Glutamatergic neuron (in vitro differentiated cells): ENCODE measurements around the gene PLAC1. TPM values are rescaled to one million over a fixed set of nuclear protein-coding genes. Genes with fewer than 3 reads are reported as not detected.

Experiments
- DNase-seq: peaks from one replicate; pipeline ENCODE4 v3.0.0; 2022
- H3K27ac Mint-ChIP-seq: one replicate; pipeline ENCODE4 v1.8.0; 2020; ENCODE audit warnings: mild to moderate bottlenecking, mixed read lengths, inconsistent platforms; ENCODE audit not compliant: unreplicated experiment
- H3K27me3 Mint-ChIP-seq: one replicate; pipeline ENCODE4 v1.8.0; 2020; ENCODE audit warnings: mild to moderate bottlenecking, moderate library complexity, mixed read lengths, inconsistent platforms; ENCODE audit not compliant: unreplicated experiment
- H3K36me3 Mint-ChIP-seq: one replicate; pipeline ENCODE4 v1.8.0; 2020; ENCODE audit warnings: mild to moderate bottlenecking, mixed read lengths, inconsistent platforms; ENCODE audit not compliant: unreplicated experiment
- H3K4me1 Mint-ChIP-seq: one replicate; pipeline ENCODE4 v1.8.0; 2020; ENCODE audit warnings: mild to moderate bottlenecking, low read depth, mixed read lengths, inconsistent platforms; ENCODE audit not compliant: unreplicated experiment
- H3K4me3 Mint-ChIP-seq: one replicate; pipeline ENCODE4 v1.8.0; 2020; ENCODE audit warnings: mild to moderate bottlenecking, mixed read lengths, inconsistent platforms; ENCODE audit not compliant: unreplicated experiment
- H3K9me3 Mint-ChIP-seq: one replicate; pipeline ENCODE4 v1.8.0; 2020; ENCODE audit warnings: mild to moderate bottlenecking, moderate library complexity, mixed read lengths, inconsistent platforms; ENCODE audit not compliant: unreplicated experiment
- total RNA-seq: library from RNA; stranded (reverse); fragmentation: NEBNext Ultra II Directional; extraction: Animal tissue kit (Norgen Biotek cat#: 25700); gene quantifications from one replicate; pipeline ENCODE4 v1.2.1, GENCODE V29; 2021; ENCODE audit not compliant: unreplicated experiment
- TF ChIP-seq, protein P1 (sequence below): fragments of 200-600 bp; sonication (generic); IDR thresholded peaks from one replicate; pipeline ENCODE4 v1.5.0; 2021; ENCODE audit not compliant: partially characterized antibody, unreplicated experiment

The PLAC1 gene
- total RNA-seq, 1 donor from 2014 or later: not detected

DNA sequence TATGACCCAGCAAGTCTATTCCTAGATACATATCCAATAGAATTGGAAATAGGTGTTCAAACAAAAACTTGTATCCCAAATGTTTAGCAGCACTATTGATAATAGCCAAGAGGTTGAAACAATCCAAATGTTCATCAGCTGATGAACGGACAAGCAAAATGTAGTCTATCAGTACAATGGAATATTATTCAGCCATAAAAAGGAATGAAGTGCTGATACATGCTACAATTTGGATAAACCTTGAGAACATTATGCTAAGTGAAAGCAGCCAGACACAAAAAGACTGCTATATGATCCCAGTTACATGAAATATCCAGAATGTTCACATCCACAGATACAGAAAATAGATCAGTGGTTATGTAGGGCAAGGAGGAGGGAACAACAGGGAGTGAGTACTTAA is 50.1 kb downstream of the PLAC1 start:
- DNase-seq: no peak
- H3K36me3 Mint-ChIP-seq: no peaks in the 10 kb centered on the region
- TF ChIP-seq, protein P1, sequence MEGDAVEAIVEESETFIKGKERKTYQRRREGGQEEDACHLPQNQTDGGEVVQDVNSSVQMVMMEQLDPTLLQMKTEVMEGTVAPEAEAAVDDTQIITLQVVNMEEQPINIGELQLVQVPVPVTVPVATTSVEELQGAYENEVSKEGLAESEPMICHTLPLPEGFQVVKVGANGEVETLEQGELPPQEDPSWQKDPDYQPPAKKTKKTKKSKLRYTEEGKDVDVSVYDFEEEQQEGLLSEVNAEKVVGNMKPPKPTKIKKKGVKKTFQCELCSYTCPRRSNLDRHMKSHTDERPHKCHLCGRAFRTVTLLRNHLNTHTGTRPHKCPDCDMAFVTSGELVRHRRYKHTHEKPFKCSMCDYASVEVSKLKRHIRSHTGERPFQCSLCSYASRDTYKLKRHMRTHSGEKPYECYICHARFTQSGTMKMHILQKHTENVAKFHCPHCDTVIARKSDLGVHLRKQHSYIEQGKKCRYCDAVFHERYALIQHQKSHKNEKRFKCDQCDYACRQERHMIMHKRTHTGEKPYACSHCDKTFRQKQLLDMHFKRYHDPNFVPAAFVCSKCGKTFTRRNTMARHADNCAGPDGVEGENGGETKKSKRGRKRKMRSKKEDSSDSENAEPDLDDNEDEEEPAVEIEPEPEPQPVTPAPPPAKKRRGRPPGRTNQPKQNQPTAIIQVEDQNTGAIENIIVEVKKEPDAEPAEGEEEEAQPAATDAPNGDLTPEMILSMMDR: no peak
- H3K27ac Mint-ChIP-seq: no peak overlapping the region
- no peaks in the 10 kb centered on the region for H3K9me3 Mint-ChIP-seq
- H3K27me3 Mint-ChIP-seq: no peaks in the 10 kb centered on the region
- H3K4me1 Mint-ChIP-seq: no peaks in the 10 kb centered on the region
- H3K4me3 Mint-ChIP-seq: no peak overlapping the region

DNA sequence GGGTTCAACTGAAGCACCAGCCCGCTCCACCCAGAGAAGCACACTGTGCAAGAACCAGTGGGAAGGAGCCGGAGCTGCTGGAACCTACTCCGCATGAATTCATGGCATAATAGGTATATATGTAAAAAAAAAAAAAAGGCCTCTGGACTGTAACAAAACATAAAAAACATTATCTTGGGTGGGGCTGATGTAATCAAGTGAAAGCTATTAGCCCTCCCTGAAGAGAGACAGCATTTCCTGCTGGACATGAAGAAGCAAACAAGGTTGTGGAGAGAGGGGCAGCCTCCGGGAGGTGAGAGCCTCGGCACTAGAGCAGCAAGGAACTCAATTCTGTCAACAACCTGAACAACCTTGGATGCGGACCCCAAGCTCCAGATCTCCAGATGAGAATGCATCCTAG is 50.7 kb downstream of the PLAC1 start:
- Mint-ChIP-seq H3K36me3 (no peaks in the 10 kb centered on the region), H3K4me3 (no peak overlapping the region), H3K27me3 (no peaks in the 10 kb centered on the region), H3K4me1 (no peaks in the 10 kb centered on the region), H3K9me3 (no peaks in the 10 kb centered on the region), H3K27ac (no peak overlapping the region)
- no peak for DNase-seq
- TF ChIP-seq, protein P1: no peak

DNA sequence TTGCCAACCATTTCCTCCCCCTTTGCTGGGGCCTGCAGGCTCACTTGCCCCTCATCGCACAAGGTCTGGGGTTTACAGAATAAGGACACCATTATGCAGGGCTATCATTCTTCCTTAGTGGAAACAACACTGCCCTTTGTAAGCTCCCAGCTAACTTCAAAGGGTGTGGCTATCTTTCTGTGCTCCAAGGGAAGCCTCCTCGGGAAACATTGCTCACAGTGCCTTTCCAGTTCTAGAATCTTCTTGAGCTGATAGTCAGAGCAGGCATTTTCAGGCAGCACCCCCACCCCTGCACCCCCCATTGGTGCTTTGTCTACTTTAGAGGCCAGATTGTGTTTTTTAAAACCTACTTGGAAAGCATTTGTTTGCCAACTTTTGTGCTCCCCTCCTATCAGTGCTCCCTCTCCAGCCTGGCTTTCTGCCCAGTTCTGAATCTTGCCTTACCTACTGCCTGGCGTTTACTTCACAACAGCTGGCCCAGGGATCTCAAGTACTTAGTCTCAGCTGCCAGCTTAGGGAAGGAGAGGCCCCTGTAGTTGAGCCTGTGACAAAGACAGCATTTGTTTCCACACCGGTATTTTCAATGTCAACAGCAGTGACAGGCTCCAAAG is 53.5 kb downstream of the PLAC1 start:
- H3K36me3 Mint-ChIP-seq: no peaks in the 10 kb centered on the region
- no peaks in the 10 kb centered on the region for H3K27me3 Mint-ChIP-seq
- TF ChIP-seq, protein P1: no peak
- H3K4me3 Mint-ChIP-seq: no peak overlapping the region
- H3K27ac Mint-ChIP-seq: no peak overlapping the region
- H3K4me1 Mint-ChIP-seq: no peaks in the 10 kb centered on the region
- H3K9me3 Mint-ChIP-seq: no peaks in the 10 kb centered on the region
- no peak for DNase-seq

DNA sequence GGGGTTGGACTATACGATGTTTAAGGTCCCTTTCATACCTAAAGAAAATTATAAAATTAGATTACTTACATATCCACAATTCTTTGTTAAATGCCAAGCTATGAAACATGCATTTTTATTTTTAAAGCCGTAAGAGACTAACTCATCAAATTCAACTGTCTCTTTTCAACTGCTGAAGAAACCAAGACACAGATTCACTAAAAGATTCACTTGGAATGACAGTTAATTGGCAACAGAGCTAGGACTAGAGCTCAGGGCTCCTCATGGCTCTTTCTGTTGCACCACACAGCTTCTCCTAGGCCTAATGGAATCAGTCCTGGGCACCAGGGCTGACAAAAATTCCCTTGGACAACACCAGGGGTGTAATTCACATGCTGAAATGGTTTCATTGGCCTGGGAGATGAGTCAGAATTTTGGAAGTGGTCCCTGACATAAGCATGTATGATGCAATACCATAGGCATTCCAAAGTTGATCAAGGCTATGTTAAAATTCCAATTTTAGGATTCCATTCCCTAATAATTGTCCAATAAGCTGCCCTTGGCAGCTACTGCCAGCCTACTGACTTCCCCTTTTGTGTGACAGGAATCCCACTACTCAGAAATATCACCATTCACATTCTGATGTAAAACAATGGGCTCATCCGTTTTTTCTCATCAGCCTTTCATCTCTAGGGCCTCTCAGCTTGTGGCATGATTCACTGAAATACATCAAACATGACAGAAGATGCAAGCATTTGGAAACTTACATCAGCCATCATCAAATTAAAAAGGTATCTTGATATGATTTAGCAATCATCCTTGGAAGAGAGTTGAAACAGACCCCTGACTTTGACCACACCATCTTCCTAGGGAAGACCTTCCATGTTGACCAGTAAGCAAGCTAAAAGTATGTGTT is 54.2 kb downstream of the PLAC1 start:
- Mint-ChIP-seq H3K36me3 (no peaks in the 10 kb centered on the region), H3K9me3 (no peaks in the 10 kb centered on the region), H3K27me3 (no peaks in the 10 kb centered on the region), H3K27ac (no peak overlapping the region), H3K4me1 (no peaks in the 10 kb centered on the region), H3K4me3 (no peak overlapping the region)
- no peak for DNase-seq
- TF ChIP-seq, protein P1: no peak

DNA sequence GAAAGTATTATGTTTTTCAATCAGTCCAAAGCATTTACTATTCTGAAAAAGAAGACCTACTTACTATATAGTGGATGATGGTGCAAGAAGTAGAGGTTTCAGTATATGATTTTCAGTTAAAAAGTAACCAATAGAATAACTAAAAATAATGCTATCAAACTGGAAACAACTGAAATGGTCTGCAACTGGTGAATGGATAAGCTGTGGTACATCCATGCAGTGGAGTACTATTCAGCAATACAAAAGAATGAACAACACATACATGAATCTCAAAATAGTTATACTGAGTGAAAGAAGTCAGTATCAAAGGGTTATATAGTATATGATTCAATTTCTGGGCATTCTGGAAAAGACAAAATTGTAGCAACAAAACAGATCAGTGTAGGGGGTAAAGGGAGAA is 55.9 kb downstream of the PLAC1 start:
- Mint-ChIP-seq H3K27me3 (no peaks in the 10 kb centered on the region), H3K4me1 (no peaks in the 10 kb centered on the region), H3K4me3 (no peak overlapping the region), H3K27ac (no peak overlapping the region), H3K36me3 (no peaks in the 10 kb centered on the region), H3K9me3 (no peaks in the 10 kb centered on the region)
- DNase-seq: no peak
- TF ChIP-seq, protein P1: no peak
